IMR-90 (cell line): ENCODE data around the gene SYCP3. TPM values are rescaled to one million over a fixed set of nuclear protein-coding genes. Genes with fewer than 3 reads are reported as not detected.

Experiments
- ATAC-seq: fragments of 200-7000 bp; cut with Tn5 transposase; 2 replicates; pipeline ENCODE4 v1.9.1; 2020; ENCODE audit warnings: low read depth, mild to moderate bottlenecking, moderate library complexity
- BruUV-seq: library from RNA; stranded (reverse); fragments of 400-500 nt; replicated peaks from 2 replicates; lab custom pipeline; 2021; lab: Mats Ljungman, UMichigan
- CTCF ChIA-PET: fragments of 300-600 bp; formaldehyde crosslinking; extraction: SDS; loops from one replicate; lab custom pipeline; 2021; ENCODE audit warnings: antibody characterized with exemption; lab: Yijun Ruan, JAX
- POLR2A ChIA-PET: fragments of 300-600 bp; sonication (Branson Sonifier 250); formaldehyde crosslinking; loops from one replicate; lab custom pipeline; 2022; ENCODE audit warnings: antibody characterized with exemption; ENCODE audit not compliant: unreplicated experiment; lab: Charles Lee
- DNase-seq: peaks from one replicate; pipeline ENCODE4 v3.0.0; 2013
- H2AFZ ChIP-seq: replicated peaks from 2 replicates; pipeline ENCODE3; 2013; ENCODE audit warnings: low read length, mild to moderate bottlenecking; ENCODE audit not compliant: poor library complexity
- H2AK5ac ChIP-seq: 2 replicates; pipeline ENCODE4 v1.6.1; 2013; ENCODE audit warnings: low read depth, low read length, inconsistent platforms
- H2AK9ac ChIP-seq: replicated peaks from 2 replicates; pipeline ENCODE3; 2013; ENCODE audit warnings: mild to moderate bottlenecking, low read depth, low read length, moderate library complexity; ENCODE audit not compliant: poor library complexity
- H2BK120ac ChIP-seq: 2 replicates; pipeline ENCODE4 v1.6.1; 2013; ENCODE audit warnings: low read depth, low read length, inconsistent platforms
- H2BK15ac ChIP-seq: 3 replicates; pipeline ENCODE4 v1.6.1; 2013; ENCODE audit warnings: low read depth, low read length, inconsistent platforms
- H2BK20ac ChIP-seq: 2 replicates; pipeline ENCODE4 v1.6.1; 2013; ENCODE audit warnings: low read depth, mild to moderate bottlenecking, inconsistent platforms, low read length, moderate library complexity
- H2BK5ac ChIP-seq: 2 replicates; pipeline ENCODE4 v1.6.1; 2013; ENCODE audit warnings: mild to moderate bottlenecking, low read depth, low read length, inconsistent platforms; ENCODE audit not compliant: poor library complexity, severe bottlenecking
- H3K14ac ChIP-seq: replicated peaks from 2 replicates; pipeline ENCODE4 v1.6.1; 2013; ENCODE audit warnings: low read depth, low read length, inconsistent platforms
- H3K18ac ChIP-seq: 2 replicates; pipeline ENCODE4 v1.6.1; 2013; ENCODE audit warnings: low read depth, low read length, control low read depth
- H3K23ac ChIP-seq: 2 replicates; pipeline ENCODE4 v1.6.1; 2013; ENCODE audit warnings: low read depth, low read length, inconsistent platforms
- H3K27ac ChIP-seq: 2 replicates; pipeline ENCODE4 v1.5.1; 2013; ENCODE audit warnings: mild to moderate bottlenecking, control low read depth, low read length; ENCODE audit not compliant: insufficient read depth
- H3K27me3 ChIP-seq: 2 replicates; pipeline ENCODE4 v1.6.1; 2013; ENCODE audit warnings: low read length; ENCODE audit not compliant: control insufficient read depth, insufficient read depth
- H3K36me3 ChIP-seq: 2 replicates; pipeline ENCODE4 v1.6.1; 2013; ENCODE audit warnings: low read length, mixed read lengths; ENCODE audit not compliant: control insufficient read depth, insufficient read depth
- H3K4ac ChIP-seq: 2 replicates; pipeline ENCODE4 v1.6.1; 2013; ENCODE audit warnings: low read depth, low read length, inconsistent platforms
- H3K4me1 ChIP-seq: 2 replicates; pipeline ENCODE4 v1.6.1; 2013; ENCODE audit warnings: low read length, mixed read lengths; ENCODE audit not compliant: control insufficient read depth, insufficient read depth
- H3K4me2 ChIP-seq: 2 replicates; pipeline ENCODE4 v1.6.1; 2013; ENCODE audit warnings: low read depth, mild to moderate bottlenecking, control low read depth, low read length, moderate library complexity
- H3K4me3 ChIP-seq: 2 replicates; pipeline ENCODE4 v1.5.1; 2013; ENCODE audit warnings: low read depth, mild to moderate bottlenecking, control low read depth, low read length, moderate library complexity; ENCODE audit not compliant: insufficient read depth
- H3K56ac ChIP-seq: 2 replicates; pipeline ENCODE4 v1.6.1; 2013; ENCODE audit warnings: low read length, inconsistent platforms; ENCODE audit not compliant: insufficient read depth; ENCODE audit errors: extremely low read depth
- H3K79me1 ChIP-seq, 2 experiments: 2 replicates each; pipeline ENCODE4 v1.6.1; 2013; ENCODE audit warnings: low read length in 2 of 2, inconsistent platforms in 1 of 2, low read depth in 1 of 2
- H3K9ac ChIP-seq: 2 replicates; pipeline ENCODE4 v1.6.1; 2013; ENCODE audit warnings: low read depth, low read length, control low read depth
- H3K9me1 ChIP-seq: 2 replicates; pipeline ENCODE4 v1.6.1; 2013; ENCODE audit warnings: low read length, inconsistent platforms; ENCODE audit not compliant: insufficient read depth
- H3K9me3 ChIP-seq: 2 replicates; pipeline ENCODE4 v1.6.1; 2013; ENCODE audit warnings: low read length; ENCODE audit not compliant: control insufficient read depth, insufficient read depth
- H4K20me1 ChIP-seq: 2 replicates; pipeline ENCODE4 v1.6.1; 2013; ENCODE audit warnings: low read length, inconsistent platforms; ENCODE audit not compliant: insufficient read depth
- H4K5ac ChIP-seq: 2 replicates; pipeline ENCODE4 v1.6.1; 2013; ENCODE audit warnings: mild to moderate bottlenecking, low read depth, low read length, control low read depth
- H4K8ac ChIP-seq, 2 experiments: 2 replicates each; pipeline ENCODE4 v1.6.1; 2013; ENCODE audit warnings: low read depth in 2 of 2, low read length in 2 of 2, control low read depth in 1 of 2, inconsistent platforms in 1 of 2
- H4K91ac ChIP-seq: 2 replicates; pipeline ENCODE4 v1.6.1; 2013; ENCODE audit warnings: low read depth, low read length, inconsistent platforms; ENCODE audit not compliant: insufficient read depth
- CEBPB ChIP-seq: IDR thresholded peaks from 2 replicates; pipeline ENCODE4 v1.6.1; 2012; ENCODE audit warnings: low read depth, low read length, improper control_type of control experiment
- CHD1 ChIP-seq: IDR thresholded peaks from 2 replicates; pipeline ENCODE4 v1.6.1; 2012; ENCODE audit warnings: low read depth, low read length, improper control_type of control experiment
- FOS ChIP-seq: fragments of 150-350 bp; IDR thresholded peaks from 2 replicates; pipeline ENCODE4 v1.6.1; 2016; ENCODE audit warnings: low read depth, low read length
- MAFK ChIP-seq: IDR thresholded peaks from 2 replicates; pipeline ENCODE4 v1.6.1; 2012; ENCODE audit warnings: low read depth, low read length, improper control_type of control experiment
- MAZ ChIP-seq: IDR thresholded peaks from 2 replicates; pipeline ENCODE4 v1.6.1; 2012; ENCODE audit warnings: low read depth, mild to moderate bottlenecking, low read length, improper control_type of control experiment, moderate library complexity, borderline replicate concordance
- MXI1 ChIP-seq: IDR thresholded peaks from 2 replicates; pipeline ENCODE4 v1.6.1; 2012; ENCODE audit warnings: low read depth, mild to moderate bottlenecking, low read length, moderate library complexity, borderline replicate concordance
- POLR2A ChIP-seq: IDR thresholded peaks from 2 replicates; pipeline ENCODE4 v1.6.1; 2012; ENCODE audit warnings: mild to moderate bottlenecking, low read depth, low read length
- RAD21 ChIP-seq: IDR thresholded peaks from 2 replicates; pipeline ENCODE4 v1.6.1; 2012; ENCODE audit warnings: low read length, improper control_type of control experiment
- RCOR1 ChIP-seq: IDR thresholded peaks from 2 replicates; pipeline ENCODE4 v1.6.1; 2012; ENCODE audit warnings: mild to moderate bottlenecking, low read length, improper control_type of control experiment; ENCODE audit not compliant: insufficient replicate concordance
- RFX5 ChIP-seq: IDR thresholded peaks from 2 replicates; pipeline ENCODE4 v1.8.0; 2012; ENCODE audit warnings: low read depth, mild to moderate bottlenecking, low read length, moderate library complexity
- SMC3 ChIP-seq: fragments of 150-350 bp; IDR thresholded peaks from 2 replicates; pipeline ENCODE4 v1.6.1; 2016; ENCODE audit warnings: low read depth, mild to moderate bottlenecking, antibody characterized with exemption, low read length, moderate library complexity
- WGBS, 2 experiments: methylation state at CpG; one replicate each; pipeline versions ENCODE4 v1.1.5 to v1.1.7; 2013; ENCODE audit warnings: missing lambda C conversion rate in 2 of 2; ENCODE audit not compliant: insufficient read length in 1 of 2; ENCODE audit errors: extremely low coverage in 2 of 2; 5-methylcytosine and 5-hydroxymethylcytosine counted together
- dilution Hi-C: fragments of 300-500 bp; cut with HindIII; formaldehyde crosslinking; loops from one replicate; pipeline ENCODE4 v1.14.3; 2018; ENCODE audit warnings: low sequenced_read_pairs; ENCODE audit not compliant: unreplicated experiment
- in situ Hi-C: fragments of 300-500 bp; cut with MboI; formaldehyde crosslinking; loops from 3 replicates; pipeline ENCODE4 v1.14.3; 2019; ENCODE audit warnings: low sequenced_read_pairs, inconsistent platforms, mixed read lengths
- intact Hi-C: fragments of 100-400 bp; cut with micrococcal nuclease; formaldehyde crosslinking; loops from 2 replicates; pipeline ENCODE4 v1.10.0; 2022
- polyA plus RNA-seq, 3 experiments: library from polyadenylated mRNA; depleted of rRNA; stranded (reverse); fragments of >200 nt; gene quantifications; 2 replicates each; pipeline ENCODE4 v1.2.3, GENCODE V29; 2012; ENCODE audit warnings: low replicate concordance in 1 of 3
- total RNA-seq: library from RNA; depleted of rRNA; stranded (reverse); fragments of >200 nt; gene quantifications from 2 replicates; pipeline ENCODE4 v1.2.3, GENCODE V29; 2012
- TF ChIP-seq, protein P1 (sequence below): fragments of 150-350 bp; IDR thresholded peaks from 2 replicates; pipeline ENCODE4 v1.6.1; 2017; ENCODE audit warnings: mild to moderate bottlenecking, antibody characterized with exemption, low read length, low read depth
- TF ChIP-seq, protein P2 (sequence below): conservative IDR thresholded peaks from 2 replicates; pipeline ENCODE4 v1.5.1; 2012; ENCODE audit warnings: mild to moderate bottlenecking, low read depth, low read length, improper control_type of control experiment

Gene SYCP3
- total and polyA plus RNA-seq, 2 of the 4 experiments (the other 2 are of a cell fraction): 0.07 TPM; not detected in 1

DNA sequence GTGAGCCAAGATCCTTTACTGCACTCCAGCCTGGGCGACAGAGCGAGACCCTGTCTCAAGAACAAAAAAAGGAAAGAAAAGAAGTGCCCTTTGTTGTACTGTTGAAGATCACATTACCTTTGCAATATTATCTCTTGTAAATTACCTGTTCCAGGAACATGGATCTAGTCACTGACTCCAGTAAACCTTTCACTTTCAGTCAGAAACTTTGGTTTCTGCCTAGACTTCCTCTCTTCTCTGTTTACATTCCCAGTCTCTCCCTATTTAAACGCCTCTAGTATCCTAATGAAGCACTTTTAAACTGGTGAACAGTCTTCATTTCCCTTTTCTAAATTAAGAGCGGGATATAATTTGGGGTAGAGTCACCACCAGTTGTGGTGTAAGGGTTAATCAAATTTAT, 29.0 kb downstream of the SYCP3 start:
- POLR2A ChIA-PET: no interaction called here
- no peak overlapping the region for H3K4me3 ChIP-seq
- no peak overlapping the region for H2AFZ ChIP-seq
- H3K4ac ChIP-seq: no peak overlapping the region
- in situ Hi-C loops: no loop called here
- no peak overlapping the region for H3K18ac ChIP-seq
- H2BK5ac ChIP-seq: no peak overlapping the region
- no TSS peak for BruUV-seq
- H4K8ac ChIP-seq: no peak overlapping the region
- H3K79me1 ChIP-seq: peaks cover 4 to 19% of the 10 kb centered on the region in 2 experiments; a peak in 3 of 4 replicates
- CTCF ChIA-PET: no interaction called here
- DNase-seq: no peak
- H4K91ac ChIP-seq: no peak overlapping the region
- peaks cover 4% of the 10 kb centered on the region; the same call in 1 of the 2 replicates for H4K20me1 ChIP-seq
- H3K9me1 ChIP-seq: peaks cover 3% of the 10 kb centered on the region; the same call in 1 of the 2 replicates
- H3K23ac ChIP-seq: no peak overlapping the region
- no CpG with 5 or more reads among the region's 4 CpGs for WGBS, 2 experiments
- dilution Hi-C loops: no loop called here
- H4K5ac ChIP-seq: no peak overlapping the region
- no peak overlapping the region for H2AK9ac ChIP-seq
- H2AK5ac ChIP-seq: no peak overlapping the region
- no peak overlapping the region for H2BK15ac ChIP-seq
- no peaks in the 10 kb centered on the region for H3K36me3 ChIP-seq
- H3K9me3 ChIP-seq: no peaks in the 10 kb centered on the region
- H3K4me2 ChIP-seq: no peak overlapping the region
- no peak overlapping the region for H3K9ac ChIP-seq
- H3K4me1 ChIP-seq: peaks cover 2% of the 10 kb centered on the region; the same call in 1 of the 2 replicates
- H2BK120ac ChIP-seq: no peak overlapping the region
- no peak overlapping the region for H2BK20ac ChIP-seq
- no peak overlapping the region for H3K14ac ChIP-seq
- TF ChIP-seq FOS: no peak
- no peak for TF ChIP-seq MAFK
- TF ChIP-seq CHD1: no peak
- TF ChIP-seq CEBPB: no peak
- TF ChIP-seq POLR2A: no peak
- TF ChIP-seq, protein P1, sequence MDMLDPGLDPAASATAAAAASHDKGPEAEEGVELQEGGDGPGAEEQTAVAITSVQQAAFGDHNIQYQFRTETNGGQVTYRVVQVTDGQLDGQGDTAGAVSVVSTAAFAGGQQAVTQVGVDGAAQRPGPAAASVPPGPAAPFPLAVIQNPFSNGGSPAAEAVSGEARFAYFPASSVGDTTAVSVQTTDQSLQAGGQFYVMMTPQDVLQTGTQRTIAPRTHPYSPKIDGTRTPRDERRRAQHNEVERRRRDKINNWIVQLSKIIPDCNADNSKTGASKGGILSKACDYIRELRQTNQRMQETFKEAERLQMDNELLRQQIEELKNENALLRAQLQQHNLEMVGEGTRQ: no peak
- TF ChIP-seq SMC3: no peak
- TF ChIP-seq RCOR1: no peak
- TF ChIP-seq MXI1: no peak
- TF ChIP-seq RFX5: no peak
- no peak for TF ChIP-seq MAZ
- no peak for TF ChIP-seq RAD21
- TF ChIP-seq, protein P2, sequence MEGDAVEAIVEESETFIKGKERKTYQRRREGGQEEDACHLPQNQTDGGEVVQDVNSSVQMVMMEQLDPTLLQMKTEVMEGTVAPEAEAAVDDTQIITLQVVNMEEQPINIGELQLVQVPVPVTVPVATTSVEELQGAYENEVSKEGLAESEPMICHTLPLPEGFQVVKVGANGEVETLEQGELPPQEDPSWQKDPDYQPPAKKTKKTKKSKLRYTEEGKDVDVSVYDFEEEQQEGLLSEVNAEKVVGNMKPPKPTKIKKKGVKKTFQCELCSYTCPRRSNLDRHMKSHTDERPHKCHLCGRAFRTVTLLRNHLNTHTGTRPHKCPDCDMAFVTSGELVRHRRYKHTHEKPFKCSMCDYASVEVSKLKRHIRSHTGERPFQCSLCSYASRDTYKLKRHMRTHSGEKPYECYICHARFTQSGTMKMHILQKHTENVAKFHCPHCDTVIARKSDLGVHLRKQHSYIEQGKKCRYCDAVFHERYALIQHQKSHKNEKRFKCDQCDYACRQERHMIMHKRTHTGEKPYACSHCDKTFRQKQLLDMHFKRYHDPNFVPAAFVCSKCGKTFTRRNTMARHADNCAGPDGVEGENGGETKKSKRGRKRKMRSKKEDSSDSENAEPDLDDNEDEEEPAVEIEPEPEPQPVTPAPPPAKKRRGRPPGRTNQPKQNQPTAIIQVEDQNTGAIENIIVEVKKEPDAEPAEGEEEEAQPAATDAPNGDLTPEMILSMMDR: no peak
- H3K56ac ChIP-seq: no peak overlapping the region
- no peak overlapping the region for H3K27ac ChIP-seq
- H3K27me3 ChIP-seq: no peaks in the 10 kb centered on the region
- intact Hi-C loops: no loop called here
- no peak for ATAC-seq
